Nephron (organoid): ENCODE results near the gene C2orf78.
"Not testable (repeated sequence)": the region's sequence is repeated elsewhere in the genome, so short reads cannot be mapped to it uniquely, and the experiment has no call there.

Experiments
- H3K27ac Mint-ChIP-seq, 3 experiments: 2 replicates each; pipeline ENCODE4 v1.8.0; 2020; ENCODE audit warnings: mixed read lengths in 3 of 3, mild to moderate bottlenecking in 2 of 3, moderate library complexity in 1 of 3
- H3K27me3 Mint-ChIP-seq: 2 replicates; pipeline ENCODE4 v1.8.0; 2021; ENCODE audit warnings: low read depth, mild to moderate bottlenecking, moderate library complexity, mixed read lengths
- H3K36me3 Mint-ChIP-seq: 2 replicates; pipeline ENCODE4 v1.8.0; 2020; ENCODE audit warnings: low read depth, mixed read lengths
- H3K4me1 Mint-ChIP-seq: 2 replicates; pipeline ENCODE4 v1.8.0; 2020; ENCODE audit warnings: mixed read lengths
- H3K4me3 Mint-ChIP-seq, 3 experiments: 2 replicates each; pipeline ENCODE4 v1.8.0; 2020; ENCODE audit warnings: mild to moderate bottlenecking in 3 of 3, mixed read lengths in 3 of 3, moderate library complexity in 2 of 3
- H3K9me3 Mint-ChIP-seq: 2 replicates; pipeline ENCODE4 v1.8.0; 2020; ENCODE audit warnings: mixed read lengths
- TF ChIP-seq, protein P1 (sequence below), 3 experiments: fragments of 200-600 bp; sonication (generic); IDR thresholded peaks; one replicate each; pipeline ENCODE4 v1.5.0; 2021; ENCODE audit warnings: antibody characterized with exemption in 3 of 3; ENCODE audit not compliant: unreplicated experiment in 3 of 3

The C2orf78 gene

DNA sequence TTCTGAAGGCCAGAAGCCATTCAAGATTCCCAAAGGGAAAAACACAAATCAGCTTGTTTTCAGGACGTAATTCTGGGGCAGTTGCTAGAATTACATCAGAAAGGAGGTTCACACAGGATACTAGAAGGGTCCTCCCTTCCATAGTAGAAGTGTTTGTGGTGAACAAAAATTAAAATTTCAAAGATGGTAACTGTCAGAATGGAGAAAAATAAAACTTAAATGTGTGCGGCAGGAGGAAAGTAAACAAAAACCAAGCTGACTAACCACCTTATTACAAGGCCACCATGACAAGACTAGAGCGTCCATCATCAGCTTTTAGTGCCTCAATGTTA lies 37.1 kb upstream of the C2orf78 start:
- H3K9me3 Mint-ChIP-seq: peaks cover 8% of the 10 kb centered on the region
- H3K36me3 Mint-ChIP-seq: peaks cover 60% of the 10 kb centered on the region
- H3K4me1 Mint-ChIP-seq: no peaks in the 10 kb centered on the region
- H3K27me3 Mint-ChIP-seq: peaks cover 3% of the 10 kb centered on the region
- no peak overlapping the region for H3K27ac Mint-ChIP-seq
- no peak overlapping the region for H3K4me3 Mint-ChIP-seq
- TF ChIP-seq, protein P1, sequence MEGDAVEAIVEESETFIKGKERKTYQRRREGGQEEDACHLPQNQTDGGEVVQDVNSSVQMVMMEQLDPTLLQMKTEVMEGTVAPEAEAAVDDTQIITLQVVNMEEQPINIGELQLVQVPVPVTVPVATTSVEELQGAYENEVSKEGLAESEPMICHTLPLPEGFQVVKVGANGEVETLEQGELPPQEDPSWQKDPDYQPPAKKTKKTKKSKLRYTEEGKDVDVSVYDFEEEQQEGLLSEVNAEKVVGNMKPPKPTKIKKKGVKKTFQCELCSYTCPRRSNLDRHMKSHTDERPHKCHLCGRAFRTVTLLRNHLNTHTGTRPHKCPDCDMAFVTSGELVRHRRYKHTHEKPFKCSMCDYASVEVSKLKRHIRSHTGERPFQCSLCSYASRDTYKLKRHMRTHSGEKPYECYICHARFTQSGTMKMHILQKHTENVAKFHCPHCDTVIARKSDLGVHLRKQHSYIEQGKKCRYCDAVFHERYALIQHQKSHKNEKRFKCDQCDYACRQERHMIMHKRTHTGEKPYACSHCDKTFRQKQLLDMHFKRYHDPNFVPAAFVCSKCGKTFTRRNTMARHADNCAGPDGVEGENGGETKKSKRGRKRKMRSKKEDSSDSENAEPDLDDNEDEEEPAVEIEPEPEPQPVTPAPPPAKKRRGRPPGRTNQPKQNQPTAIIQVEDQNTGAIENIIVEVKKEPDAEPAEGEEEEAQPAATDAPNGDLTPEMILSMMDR (IDR thresholded peaks at IDR 0.05; ENCODE audit: unreplicated experiment in 3 of 3): no peak

DNA sequence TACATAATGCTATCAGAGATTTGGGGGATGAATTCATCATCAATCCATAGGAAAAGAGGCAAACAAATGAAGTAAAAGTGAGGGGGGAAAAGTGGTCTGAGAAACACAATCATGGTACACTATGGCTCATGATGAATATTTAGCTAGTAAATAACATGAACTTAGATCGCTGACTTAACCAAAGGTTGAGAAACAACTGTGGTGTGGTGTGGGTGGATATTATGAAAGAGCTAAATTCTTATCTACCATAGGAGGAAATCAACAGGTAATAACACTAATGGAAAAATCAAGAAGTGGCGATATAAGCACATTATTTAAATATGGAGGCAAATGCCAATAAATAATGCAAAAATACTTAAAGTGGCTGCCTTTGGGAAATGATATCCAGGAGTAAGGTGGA lies 34.7 kb upstream of the C2orf78 start:
- Mint-ChIP-seq H3K36me3 (peaks cover 66% of the 10 kb centered on the region), H3K27me3 (no peaks in the 10 kb centered on the region), H3K9me3 (peaks cover 6% of the 10 kb centered on the region), H3K4me1 (no peaks in the 10 kb centered on the region), H3K27ac (no peak overlapping the region), H3K4me3 (no peak overlapping the region)
- TF ChIP-seq, protein P1 (IDR thresholded peaks at IDR 0.05; ENCODE audit: unreplicated experiment in 3 of 3): no peak

DNA sequence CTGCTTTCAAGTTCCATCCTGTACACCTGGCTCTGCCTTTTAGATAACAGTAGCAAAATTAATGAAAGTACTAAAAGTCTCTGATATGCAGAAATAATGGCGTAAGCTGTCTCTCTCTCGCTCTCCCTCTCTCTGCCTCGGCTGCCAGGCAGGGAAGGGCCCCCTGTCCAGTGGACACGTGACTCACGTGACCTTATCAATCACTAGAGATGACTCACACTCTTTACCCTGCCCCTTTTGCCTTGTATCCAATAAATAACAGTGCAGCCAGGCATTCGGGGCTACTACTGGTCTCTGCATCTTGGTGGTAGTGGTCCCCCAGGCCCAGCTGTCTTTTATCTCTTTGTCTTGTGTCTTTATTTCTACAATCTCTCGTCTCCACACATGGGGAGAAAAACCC lies 29.7 kb upstream of the C2orf78 start:
- not testable (repeated sequence) for H3K27me3 Mint-ChIP-seq, H3K9me3 Mint-ChIP-seq, H3K27ac Mint-ChIP-seq, H3K4me3 Mint-ChIP-seq, H3K4me1 Mint-ChIP-seq
- H3K36me3 Mint-ChIP-seq: peaks cover 78% of the 10 kb centered on the region

DNA sequence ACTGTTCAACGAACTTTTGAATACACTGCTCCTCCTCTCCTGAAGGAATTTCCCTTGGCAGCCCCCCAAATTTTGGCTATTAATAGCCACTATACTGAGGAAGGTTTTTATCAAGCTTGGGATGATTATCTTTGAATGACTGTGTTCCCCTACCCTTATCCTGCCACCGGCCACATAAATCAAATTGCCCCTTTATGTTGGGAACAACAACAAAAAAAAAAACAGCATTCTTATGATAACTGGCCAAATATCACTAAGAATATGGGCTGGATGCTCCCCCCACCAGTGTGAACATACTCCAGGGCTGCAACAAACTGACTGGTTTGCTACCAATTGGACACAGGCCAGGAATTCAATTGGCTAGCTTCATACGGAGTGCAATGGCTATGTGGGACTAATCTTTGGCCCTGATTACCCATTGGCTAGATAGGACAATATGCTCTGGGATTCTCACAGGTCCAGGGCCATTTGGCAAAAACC lies 24.7 kb upstream of the C2orf78 start:
- no peak overlapping the region for H3K4me3 Mint-ChIP-seq
- H3K27ac Mint-ChIP-seq: no peak overlapping the region
- peaks cover 3% of the 10 kb centered on the region for H3K9me3 Mint-ChIP-seq
- H3K4me1 Mint-ChIP-seq: no peaks in the 10 kb centered on the region
- peaks cover 75% of the 10 kb centered on the region for H3K36me3 Mint-ChIP-seq
- TF ChIP-seq, protein P1 (IDR thresholded peaks at IDR 0.05; ENCODE audit: unreplicated experiment in 3 of 3): no peak
- no peaks in the 10 kb centered on the region for H3K27me3 Mint-ChIP-seq

DNA sequence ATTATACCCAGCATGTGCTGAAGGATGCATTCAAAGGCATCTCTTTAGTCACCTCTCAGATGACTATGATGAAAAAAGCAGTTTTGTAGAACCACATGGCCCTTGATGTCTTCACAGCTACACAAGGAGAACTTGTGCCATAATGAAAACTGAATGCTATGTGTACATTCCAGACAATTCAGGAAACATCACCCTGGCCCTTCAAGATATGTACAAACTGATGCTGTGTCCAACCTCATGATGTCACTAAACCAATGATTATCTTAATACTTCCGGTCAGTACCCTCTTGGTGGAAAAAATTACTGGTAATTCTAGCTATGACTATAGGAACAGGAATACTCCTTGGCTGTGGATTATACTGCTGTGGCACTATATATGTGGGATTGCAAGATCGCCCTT lies 24.1 kb upstream of the C2orf78 start:
- TF ChIP-seq, protein P1 (IDR thresholded peaks at IDR 0.05; ENCODE audit: unreplicated experiment in 3 of 3): no peak
- no peaks in the 10 kb centered on the region for H3K27me3 Mint-ChIP-seq
- H3K36me3 Mint-ChIP-seq: peaks cover 72% of the 10 kb centered on the region
- H3K27ac Mint-ChIP-seq: no peak overlapping the region
- no peak overlapping the region for H3K4me3 Mint-ChIP-seq
- H3K9me3 Mint-ChIP-seq: no peaks in the 10 kb centered on the region
- H3K4me1 Mint-ChIP-seq: no peaks in the 10 kb centered on the region

DNA sequence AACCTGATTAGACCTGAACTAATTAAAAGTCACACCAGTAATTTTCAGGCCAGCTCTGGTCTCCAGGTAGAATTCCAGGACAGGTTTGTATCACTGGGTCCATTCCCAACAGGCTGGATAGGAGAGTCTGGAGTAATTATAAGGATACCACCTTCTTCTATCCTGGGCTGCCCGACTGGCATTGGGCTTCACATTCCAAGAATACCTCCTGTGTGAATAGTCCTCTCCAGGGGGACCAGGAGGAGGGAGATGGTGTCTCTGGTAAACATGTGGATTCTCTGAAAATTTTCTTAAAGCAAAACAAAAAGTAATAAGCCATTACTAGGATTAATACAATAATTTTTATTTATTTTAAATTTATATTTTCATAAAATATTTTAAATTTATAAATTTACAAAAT lies 21.4 kb upstream of the C2orf78 start:
- Mint-ChIP-seq H3K27me3 (no peaks in the 10 kb centered on the region), H3K27ac (no peak overlapping the region), H3K4me1 (no peaks in the 10 kb centered on the region), H3K36me3 (peaks cover 76% of the 10 kb centered on the region), H3K4me3 (no peak overlapping the region), H3K9me3 (no peaks in the 10 kb centered on the region)
- TF ChIP-seq, protein P1 (IDR thresholded peaks at IDR 0.05; ENCODE audit: unreplicated experiment in 3 of 3): no peak
